HG03025 (cell line): Measurements from ENCODE around the gene GBA2.

Experiments
- ATAC-seq: cut with Tn5 transposase; IDR thresholded peaks from one replicate; pipeline ENCODE4 v1.9.1; 2021; ENCODE audit warnings: mild to moderate bottlenecking, moderate library complexity; ENCODE audit not compliant: unreplicated experiment, low FRiP score

Gene GBA2

DNA sequence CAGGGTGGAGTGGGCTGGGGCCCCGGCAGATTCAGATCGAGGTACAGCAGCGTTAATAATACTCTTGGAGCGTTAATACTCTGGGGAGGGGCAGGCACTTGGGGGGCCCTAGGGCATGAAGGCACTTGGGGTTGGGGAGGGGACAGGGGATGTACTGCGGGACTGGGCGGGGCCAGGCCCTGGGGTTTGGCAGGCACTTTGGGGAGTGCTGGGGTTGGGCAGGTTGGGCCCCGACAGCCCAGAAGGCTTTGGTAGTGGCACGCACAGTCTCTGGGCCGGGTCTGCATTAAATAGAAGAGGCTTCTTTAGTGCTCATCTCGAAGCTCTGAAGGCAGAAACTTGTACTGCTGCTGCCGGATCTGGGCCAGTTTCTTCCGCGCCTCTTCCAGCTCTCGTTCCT lies 51.5 kb downstream of the GBA2 start:
- no peak for ATAC-seq

DNA sequence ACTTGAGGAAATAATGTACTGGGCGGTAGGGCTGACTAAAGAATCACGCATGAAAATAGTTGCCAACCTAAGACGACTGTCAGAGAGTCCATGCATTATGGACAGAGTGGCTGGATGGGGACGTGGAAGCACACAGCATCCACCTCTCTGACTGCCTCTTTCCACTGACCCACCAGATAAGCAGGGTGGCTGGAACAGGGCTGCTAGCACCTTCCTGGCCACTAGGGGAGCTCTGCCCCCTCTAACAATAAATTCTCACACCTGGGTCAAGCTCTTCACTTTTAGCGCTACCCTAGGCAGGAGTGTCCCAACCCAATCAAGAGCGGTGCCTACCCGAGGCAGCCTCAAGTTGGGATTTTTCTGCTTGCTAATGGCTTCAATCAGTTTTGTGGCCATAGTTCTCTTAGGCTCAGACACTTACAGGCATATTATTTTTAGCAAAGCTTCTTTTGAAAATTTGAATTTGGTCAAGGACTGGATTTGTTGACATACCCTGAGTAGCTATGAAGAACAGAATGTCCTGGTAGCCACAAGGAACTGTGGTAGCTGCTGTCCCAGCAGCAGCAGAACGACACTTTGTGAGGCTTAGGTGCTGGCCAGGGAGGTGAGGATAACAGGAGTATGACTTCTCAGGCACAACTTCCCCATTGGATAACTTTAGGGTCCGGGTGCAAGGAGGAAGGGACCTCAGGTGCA lies 52.4 kb downstream of the GBA2 start:
- ATAC-seq, result no peak

DNA sequence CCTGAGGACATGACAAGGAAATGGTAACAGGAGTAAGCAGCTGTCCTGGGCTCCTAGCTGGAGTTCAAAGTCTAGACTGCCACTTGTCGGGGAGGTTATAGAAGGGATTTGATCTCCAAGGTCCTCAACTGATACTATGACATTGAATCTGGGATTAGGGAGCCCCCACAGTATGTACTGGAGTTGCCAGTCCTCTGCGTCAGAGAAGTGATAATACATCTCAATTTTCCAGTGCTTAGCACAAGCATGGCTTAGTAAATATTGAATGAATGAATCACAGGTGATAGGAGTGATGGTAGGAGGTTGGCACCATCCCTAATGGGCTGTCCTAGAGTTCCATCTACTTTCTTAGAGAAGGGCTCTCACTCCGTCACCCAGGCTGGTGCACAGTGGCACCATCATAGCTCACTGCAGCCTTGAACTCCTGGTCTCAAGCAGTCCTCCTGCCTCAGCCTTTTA lies 53.1 kb downstream of the GBA2 start:
- no peak for ATAC-seq

DNA sequence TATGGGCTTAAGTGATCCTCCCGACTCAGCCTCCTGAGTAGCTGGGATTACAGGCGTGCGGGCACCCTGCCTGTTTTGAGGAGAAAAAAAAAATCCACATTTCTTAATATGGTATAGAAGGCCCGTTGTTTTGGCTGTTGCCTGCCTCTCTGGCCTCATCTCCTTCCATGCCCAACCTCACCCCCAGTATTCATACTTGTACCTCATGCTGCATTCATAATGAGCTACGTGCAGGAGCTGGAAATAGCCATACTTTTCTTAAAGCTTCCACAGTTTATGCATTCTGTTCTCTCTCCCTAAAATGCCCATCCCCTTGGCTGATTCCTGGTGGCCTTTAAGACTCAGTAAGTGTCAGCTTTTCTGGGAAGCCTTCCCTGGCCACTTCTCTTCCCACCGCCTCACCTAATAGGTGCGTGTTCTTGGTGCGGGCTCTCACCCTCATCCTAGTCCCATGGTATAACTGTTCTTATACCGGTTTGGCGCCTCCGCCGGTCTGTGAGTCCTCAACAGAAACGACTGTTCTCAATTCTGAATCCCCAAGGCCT lies 57.2 kb downstream of the GBA2 start:
- ATAC-seq, result no peak

DNA sequence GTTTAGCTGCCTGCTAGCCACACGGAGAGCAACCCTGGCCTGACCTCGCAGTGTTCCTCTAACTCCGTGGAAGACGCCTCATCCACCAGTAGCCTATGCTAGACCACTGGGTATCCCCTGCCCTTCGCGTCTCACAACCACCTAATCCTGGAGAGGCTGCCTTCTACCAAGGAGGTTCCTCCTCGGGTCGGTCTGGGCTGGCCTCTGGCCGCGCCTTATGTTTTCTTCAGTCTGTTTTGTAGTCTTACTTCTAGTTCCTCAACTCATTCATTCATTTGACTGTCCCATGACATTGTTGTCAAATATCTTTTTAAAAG lies 57.7 kb downstream of the GBA2 start:
- ATAC-seq, result no peak

DNA sequence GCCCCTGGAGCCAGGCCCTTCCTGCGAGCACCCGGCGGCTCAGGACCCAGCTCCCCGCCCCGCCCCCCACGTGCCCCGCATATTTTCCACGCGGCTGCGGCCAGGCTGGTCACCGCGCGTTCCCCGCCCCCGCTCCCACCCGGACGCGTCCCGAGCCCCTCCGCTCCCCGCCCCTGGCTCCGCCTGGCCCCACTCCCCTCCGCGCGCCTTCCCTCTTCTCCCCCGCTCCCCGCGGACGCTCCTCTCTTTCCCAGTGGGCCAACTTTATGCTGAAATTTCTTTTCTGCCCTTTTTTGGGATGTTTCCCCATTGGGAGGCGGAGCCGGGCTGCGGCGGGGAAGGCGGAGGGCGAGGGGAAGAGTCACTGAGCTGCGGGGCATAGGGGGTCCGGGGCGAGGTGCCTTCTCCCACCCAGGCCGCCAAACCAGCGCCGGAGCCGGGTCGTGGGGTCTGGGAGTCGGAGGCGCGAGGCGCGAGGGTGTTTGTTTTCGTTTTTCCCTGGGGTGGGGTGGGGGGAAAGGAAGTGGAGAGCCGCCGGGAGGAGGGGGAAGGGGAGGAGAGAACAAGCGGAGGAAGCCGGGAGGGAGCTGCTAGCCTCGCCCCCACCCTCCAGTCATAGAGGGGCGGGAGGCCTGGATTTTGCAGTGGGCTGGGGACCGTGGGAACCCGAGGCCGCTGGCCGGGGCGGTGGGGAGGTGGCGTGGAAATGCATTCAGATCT lies 58.3 kb downstream of the GBA2 start:
- no peak for ATAC-seq

DNA sequence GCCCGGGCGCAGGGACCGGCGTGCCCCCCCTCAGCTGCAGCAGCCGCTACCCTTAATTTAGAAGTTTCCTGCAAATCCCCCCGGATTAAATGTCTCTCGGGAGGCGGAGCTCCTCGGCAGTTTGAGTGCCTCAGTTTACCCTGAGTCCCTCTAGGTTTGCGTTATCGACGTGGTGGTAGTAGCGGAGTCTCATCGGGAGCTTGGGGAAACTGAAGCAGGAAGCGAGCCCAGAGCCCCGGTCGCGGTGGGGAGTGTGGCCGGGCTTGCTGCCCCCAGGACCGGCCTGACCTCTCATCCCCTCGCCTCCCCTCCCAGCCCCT lies 58.8 kb downstream of the GBA2 start:
- ATAC-seq, result no peak

DNA sequence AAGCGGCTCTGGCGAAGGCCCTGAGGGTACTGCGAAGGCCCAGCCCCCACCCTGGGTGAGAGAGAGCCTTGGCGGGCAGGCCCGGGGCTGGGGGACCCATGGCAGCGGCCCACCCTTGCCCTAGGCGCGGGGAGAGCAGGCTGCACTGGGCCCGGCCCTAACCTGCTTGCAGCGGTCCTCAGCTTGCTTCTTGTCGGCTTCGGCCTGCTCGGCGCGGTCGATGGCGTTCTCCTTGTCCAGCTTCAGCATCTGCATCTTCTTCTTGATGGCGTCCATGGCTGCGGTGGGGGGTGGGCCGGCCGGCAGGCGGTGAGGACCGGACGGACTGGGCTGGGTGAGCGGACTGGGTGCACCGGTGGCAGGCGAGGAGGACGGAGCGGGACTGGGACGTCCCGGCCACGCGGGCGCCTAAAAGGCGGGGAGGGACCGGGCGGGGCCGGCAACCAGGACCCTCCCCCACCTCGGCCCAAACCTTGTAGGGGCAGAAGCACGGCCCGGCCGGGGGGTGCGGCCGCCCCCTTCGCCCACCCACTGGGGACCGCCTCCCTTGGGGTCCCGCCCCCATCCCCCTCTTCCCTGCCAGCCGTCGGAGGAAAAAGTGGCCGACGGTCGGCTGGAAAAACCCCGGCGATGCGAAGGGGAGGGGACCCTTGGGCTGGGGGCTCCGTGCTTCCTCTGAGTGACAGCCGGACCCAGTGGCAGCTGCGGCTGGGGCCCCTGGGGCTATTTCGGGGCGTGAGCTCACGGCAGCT lies 59.3 kb downstream of the GBA2 start, which contains the start of gene TPM2:
TPM2 (minus strand) TSS at position 384 of the 752 bp plus-strand sequence; CDS start at position 276, 108 bp downstream.
- ATAC-seq, result no peak

DNA sequence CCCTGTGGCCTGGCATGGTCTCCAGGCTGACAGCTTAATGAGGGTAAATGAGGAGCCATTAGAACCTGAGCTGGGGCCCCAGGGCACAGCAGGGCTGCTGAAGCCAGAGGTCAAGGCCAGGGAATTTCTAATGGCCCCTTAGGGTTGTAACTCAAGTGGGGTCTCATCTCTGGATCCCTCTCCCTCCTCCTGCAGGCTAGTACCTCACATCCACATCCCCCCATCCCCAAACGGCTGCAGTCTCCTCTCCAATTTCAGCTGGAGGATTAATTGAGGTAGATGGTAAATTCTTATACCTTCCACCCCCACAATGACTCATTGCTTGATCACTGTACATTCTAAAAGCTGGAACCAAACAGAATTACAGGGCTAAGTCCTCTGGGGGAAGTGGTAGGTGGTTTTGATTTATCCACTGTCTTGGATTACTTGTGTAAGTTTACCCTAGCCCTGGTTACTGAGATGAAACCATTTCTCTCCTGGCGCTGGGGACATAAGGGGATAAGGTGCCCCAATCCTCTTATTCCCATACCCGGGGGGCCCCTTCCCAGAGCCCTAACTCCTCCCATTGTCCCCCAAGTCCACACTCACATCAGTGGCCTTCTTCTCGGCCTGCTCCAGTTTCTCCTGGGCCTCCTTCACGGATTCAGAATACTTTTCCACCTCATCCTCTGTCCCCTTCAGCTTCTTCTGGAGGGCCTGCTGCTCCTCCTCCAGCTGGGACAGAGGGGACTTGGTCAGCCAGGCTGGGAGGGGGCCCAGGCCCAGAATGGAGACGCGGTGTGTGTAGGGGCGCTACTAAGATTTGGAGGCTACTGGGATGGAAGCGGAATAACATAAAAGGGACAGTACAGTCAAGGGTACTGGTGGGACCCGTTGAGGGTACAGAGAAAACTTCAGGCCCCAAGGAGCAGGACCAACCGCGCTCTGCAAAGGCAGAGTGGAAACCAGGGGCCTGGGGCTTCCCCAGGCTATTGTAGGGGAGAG lies 60.2 kb downstream of the GBA2 start:
- ATAC-seq, result no peak

DNA sequence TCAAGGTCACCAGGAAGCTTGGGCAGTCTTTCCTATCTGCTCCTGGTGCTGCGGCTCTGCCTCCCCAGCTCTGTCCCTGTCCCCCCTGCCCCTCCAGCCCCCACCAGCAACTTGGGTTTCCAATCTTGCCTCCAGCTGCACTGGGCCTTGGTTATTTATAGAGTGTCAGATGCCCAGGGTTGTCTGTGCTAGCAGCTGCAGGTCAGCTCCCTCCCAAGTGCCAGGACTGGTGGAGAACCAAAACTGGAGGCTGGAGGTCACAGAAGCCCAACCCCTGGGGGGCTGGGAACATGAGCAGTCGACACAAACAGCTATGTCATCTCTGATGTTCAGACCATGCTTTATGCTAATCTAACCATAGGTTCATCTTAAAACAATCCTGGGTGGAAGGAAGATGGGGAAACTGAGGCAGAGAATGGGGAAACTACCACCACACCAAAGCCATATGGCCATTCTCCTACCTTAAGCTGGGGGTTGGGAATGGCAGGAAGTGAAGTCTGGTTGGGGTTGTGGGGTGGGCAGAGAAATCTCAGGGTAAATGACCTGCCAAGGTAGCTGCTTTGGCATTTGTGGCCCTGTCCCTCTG lies 61.0 kb downstream of the GBA2 start:
- no peak for ATAC-seq

DNA sequence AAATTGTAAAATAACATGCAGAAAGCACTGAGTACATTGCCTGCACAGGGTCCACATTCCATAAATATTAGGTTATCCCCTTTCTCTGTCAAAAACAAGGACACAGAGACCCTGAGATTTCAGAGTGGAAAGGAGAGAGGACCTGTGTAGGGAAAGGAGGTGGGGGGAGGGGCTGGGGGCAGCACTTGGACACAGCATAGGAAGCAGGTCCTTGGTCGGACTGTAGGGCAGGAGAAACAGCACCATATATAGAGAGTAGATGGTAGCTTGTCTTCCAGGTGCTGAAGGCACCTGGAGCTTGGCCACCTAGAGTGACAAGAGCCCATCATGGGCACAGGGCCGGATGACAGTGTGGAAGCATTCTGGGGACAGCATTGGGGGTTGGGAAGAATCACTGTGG lies 61.7 kb downstream of the GBA2 start:
- ATAC-seq, result no peak
